Vagina (tissue), 2 donors: ENCODE data around the gene TFE3.

Source experiments
- POLR2A ChIP-seq, 2 donors: fragments of 450-650 bp; IDR thresholded peaks; one replicate each; pipeline ENCODE4 v1.6.1; 2017; ENCODE audit warnings: antibody characterized with exemption in 2 of 2, mild to moderate bottlenecking in 2 of 2, moderate library complexity in 2 of 2
- POLR2AphosphoS5 ChIP-seq, 2 donors: sonication (generic); formaldehyde crosslinking; IDR thresholded peaks; one replicate each; pipeline ENCODE4 v1.9.0; 2017; ENCODE audit warnings: antibody characterized with exemption in 2 of 2, mild to moderate bottlenecking in 2 of 2, low read depth in 1 of 2; ENCODE audit not compliant: insufficient read depth in 1 of 2
- TF ChIP-seq, protein P1 (sequence below), 3 experiments: fragments of 450-650 bp in 2 of 3; fragments of 200-600 bp in 1 of 3; sonication (generic) in 1 of 3; IDR thresholded peaks; one replicate each; pipeline ENCODE4 v1.5.1; 2017 to 2019; ENCODE audit warnings: antibody characterized with exemption in 3 of 3, mild to moderate bottlenecking in 2 of 3, moderate library complexity in 2 of 3

DNA sequence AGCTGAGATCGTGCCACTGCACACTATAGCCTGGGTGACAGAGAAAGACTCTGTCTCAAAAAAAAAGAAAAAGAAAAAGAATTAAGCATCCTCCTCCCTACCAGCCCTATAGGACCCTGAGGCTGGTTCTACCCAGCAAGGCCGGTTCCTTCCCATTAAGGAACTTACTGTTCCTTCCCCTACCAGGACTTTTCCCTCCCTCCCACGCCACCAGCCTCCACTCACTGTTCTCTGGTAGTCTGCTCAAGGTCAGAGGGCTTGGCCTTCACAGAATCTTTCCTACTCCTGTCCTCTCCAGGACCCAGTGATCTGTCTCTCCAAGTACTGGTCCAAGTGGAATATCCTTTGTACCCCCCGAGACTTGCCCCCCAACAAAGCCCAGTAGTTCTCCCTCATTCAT, 42.5 kb downstream of the TFE3 start:
- TF ChIP-seq, protein P1, sequence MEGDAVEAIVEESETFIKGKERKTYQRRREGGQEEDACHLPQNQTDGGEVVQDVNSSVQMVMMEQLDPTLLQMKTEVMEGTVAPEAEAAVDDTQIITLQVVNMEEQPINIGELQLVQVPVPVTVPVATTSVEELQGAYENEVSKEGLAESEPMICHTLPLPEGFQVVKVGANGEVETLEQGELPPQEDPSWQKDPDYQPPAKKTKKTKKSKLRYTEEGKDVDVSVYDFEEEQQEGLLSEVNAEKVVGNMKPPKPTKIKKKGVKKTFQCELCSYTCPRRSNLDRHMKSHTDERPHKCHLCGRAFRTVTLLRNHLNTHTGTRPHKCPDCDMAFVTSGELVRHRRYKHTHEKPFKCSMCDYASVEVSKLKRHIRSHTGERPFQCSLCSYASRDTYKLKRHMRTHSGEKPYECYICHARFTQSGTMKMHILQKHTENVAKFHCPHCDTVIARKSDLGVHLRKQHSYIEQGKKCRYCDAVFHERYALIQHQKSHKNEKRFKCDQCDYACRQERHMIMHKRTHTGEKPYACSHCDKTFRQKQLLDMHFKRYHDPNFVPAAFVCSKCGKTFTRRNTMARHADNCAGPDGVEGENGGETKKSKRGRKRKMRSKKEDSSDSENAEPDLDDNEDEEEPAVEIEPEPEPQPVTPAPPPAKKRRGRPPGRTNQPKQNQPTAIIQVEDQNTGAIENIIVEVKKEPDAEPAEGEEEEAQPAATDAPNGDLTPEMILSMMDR (IDR thresholded peaks at IDR 0.05) = no peak
- no peak for TF ChIP-seq POLR2A (IDR thresholded peaks at IDR 0.05)
- no peak for TF ChIP-seq POLR2AphosphoS5 (IDR thresholded peaks at IDR 0.05; ENCODE audit: insufficient read depth in 1 of 2, low read depth in 1 of 2)
